Smooth muscle cell (in vitro differentiated cells): ENCODE results near the gene ALOX15. TPM values are rescaled to one million over a fixed set of nuclear protein-coding genes. Genes with fewer than 3 reads are reported as not detected.

Source experiments
- DNase-seq: peaks from one replicate; lab custom pipeline; 2025; ENCODE audit not compliant: unreplicated experiment; lab: John Stamatoyannopoulos, UW
- H2AFZ ChIP-seq: fragments of 200-600 bp; sonication (generic); 2 replicates; pipeline ENCODE4 v1.6.0; 2016; ENCODE audit warnings: antibody characterized with exemption, low read depth, mild to moderate bottlenecking
- H3F3A ChIP-seq: fragments of 200-600 bp; sonication (generic); 2 replicates; pipeline ENCODE4 v1.6.0; 2017; ENCODE audit warnings: antibody characterized with exemption, low read depth
- H3K27ac ChIP-seq: fragments of 200-600 bp; sonication (generic); 2 replicates; pipeline ENCODE4 v1.5.1; 2016; ENCODE audit warnings: low read depth, mild to moderate bottlenecking
- H3K27me3 ChIP-seq: fragments of 200-600 bp; sonication (generic); 2 replicates; pipeline ENCODE4 v1.6.1; 2016; ENCODE audit warnings: low read depth, mild to moderate bottlenecking
- H3K36me3 ChIP-seq: fragments of 200-600 bp; sonication (generic); 2 replicates; pipeline ENCODE4 v1.5.1; 2016; ENCODE audit warnings: low read depth
- H3K4me1 ChIP-seq: fragments of 200-600 bp; sonication (generic); 2 replicates; pipeline ENCODE4 v1.5.1; 2016; ENCODE audit warnings: low read depth
- H3K4me2 ChIP-seq: fragments of 200-600 bp; sonication (generic); 2 replicates; pipeline ENCODE4 v1.6.0; 2016; ENCODE audit warnings: mild to moderate bottlenecking
- H3K4me3 ChIP-seq: fragments of 200-600 bp; sonication (generic); 2 replicates; pipeline ENCODE4 v1.5.1; 2016; ENCODE audit warnings: mild to moderate bottlenecking
- H3K79me2 ChIP-seq: fragments of 200-600 bp; sonication (generic); 2 replicates; pipeline ENCODE4 v1.6.0; 2016; ENCODE audit warnings: low read depth, mild to moderate bottlenecking
- H3K9ac ChIP-seq: fragments of 200-600 bp; sonication (generic); 2 replicates; pipeline ENCODE4 v1.6.0; 2016; ENCODE audit warnings: low read depth
- H3K9me3 ChIP-seq: fragments of 200-600 bp; sonication (generic); replicated peaks from 2 replicates; pipeline ENCODE4 v1.5.1; 2016; ENCODE audit warnings: low read depth
- H4K20me1 ChIP-seq: fragments of 200-600 bp; sonication (generic); 2 replicates; pipeline ENCODE4 v1.6.0; 2016; ENCODE audit warnings: low read depth
- WGBS: methylation state at CpG from one replicate; pipeline ENCODE4 v1.1.7; 2016; ENCODE audit warnings: low lambda C conversion rate; 5-methylcytosine and 5-hydroxymethylcytosine counted together
- polyA plus RNA-seq: library from polyadenylated mRNA; unstranded; fragments of >200 nt; fragmentation: Nextera tagmentation; extraction: Ambion mirVana; gene quantifications from 2 replicates; pipeline ENCODE4 v1.2.1, GENCODE V29; 2016
- total RNA-seq: library from RNA; depleted of rRNA; stranded (reverse); fragments of >200 nt; gene quantifications from 2 replicates; pipeline ENCODE4 v1.2.3, GENCODE V29; 2014
- TF ChIP-seq, protein P1 (sequence below): fragments of 200-600 bp; sonication (generic); IDR thresholded peaks from 2 replicates; pipeline ENCODE4 v1.5.1; 2017; ENCODE audit warnings: borderline replicate concordance, mild to moderate bottlenecking, antibody characterized with exemption; ENCODE audit not compliant: insufficient read depth, poor library complexity, severe bottlenecking

Gene ALOX15
- total and polyA plus RNA-seq, 2 experiments from 2014 or later = 0.32 TPM; not detected in 1

DNA sequence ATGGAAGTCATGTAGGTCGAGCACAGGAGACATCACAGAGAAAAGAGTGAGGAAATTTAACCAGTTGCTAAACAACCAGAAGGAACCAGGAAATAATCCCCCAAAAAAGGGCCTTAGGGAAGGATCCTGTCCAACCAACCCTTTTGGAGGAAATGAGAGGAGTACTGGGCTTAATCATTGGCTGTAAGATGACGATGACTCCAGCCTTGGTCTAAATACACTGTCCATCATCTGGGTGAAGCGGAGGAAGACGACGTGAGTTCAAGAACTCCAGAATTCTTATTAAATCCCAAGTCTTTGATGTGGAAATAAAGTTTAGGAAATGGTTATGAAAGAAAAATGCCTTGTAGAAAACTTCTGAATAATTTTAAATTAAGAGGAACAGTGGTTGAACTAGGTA lies 11.5 kb upstream of the ALOX15 start:
- H3K27ac ChIP-seq = no peak overlapping the region
- 76% methylated on average over 5 of the region's 5 CpGs for WGBS
- TF ChIP-seq, protein P1, sequence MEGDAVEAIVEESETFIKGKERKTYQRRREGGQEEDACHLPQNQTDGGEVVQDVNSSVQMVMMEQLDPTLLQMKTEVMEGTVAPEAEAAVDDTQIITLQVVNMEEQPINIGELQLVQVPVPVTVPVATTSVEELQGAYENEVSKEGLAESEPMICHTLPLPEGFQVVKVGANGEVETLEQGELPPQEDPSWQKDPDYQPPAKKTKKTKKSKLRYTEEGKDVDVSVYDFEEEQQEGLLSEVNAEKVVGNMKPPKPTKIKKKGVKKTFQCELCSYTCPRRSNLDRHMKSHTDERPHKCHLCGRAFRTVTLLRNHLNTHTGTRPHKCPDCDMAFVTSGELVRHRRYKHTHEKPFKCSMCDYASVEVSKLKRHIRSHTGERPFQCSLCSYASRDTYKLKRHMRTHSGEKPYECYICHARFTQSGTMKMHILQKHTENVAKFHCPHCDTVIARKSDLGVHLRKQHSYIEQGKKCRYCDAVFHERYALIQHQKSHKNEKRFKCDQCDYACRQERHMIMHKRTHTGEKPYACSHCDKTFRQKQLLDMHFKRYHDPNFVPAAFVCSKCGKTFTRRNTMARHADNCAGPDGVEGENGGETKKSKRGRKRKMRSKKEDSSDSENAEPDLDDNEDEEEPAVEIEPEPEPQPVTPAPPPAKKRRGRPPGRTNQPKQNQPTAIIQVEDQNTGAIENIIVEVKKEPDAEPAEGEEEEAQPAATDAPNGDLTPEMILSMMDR = no peak
- no peak for DNase-seq
- H2AFZ ChIP-seq = no peak overlapping the region
- H4K20me1 ChIP-seq = no peaks in the 10 kb centered on the region
- H3K4me2 ChIP-seq = no peak overlapping the region
- no peaks in the 10 kb centered on the region for H3K79me2 ChIP-seq
- no peaks in the 10 kb centered on the region for H3K4me1 ChIP-seq
- H3K36me3 ChIP-seq = no peaks in the 10 kb centered on the region
- H3F3A ChIP-seq = peaks cover 2% of the 10 kb centered on the region
- no peaks in the 10 kb centered on the region for H3K9me3 ChIP-seq
- no peak overlapping the region for H3K9ac ChIP-seq
- no peaks in the 10 kb centered on the region for H3K27me3 ChIP-seq
- no peak overlapping the region for H3K4me3 ChIP-seq

DNA sequence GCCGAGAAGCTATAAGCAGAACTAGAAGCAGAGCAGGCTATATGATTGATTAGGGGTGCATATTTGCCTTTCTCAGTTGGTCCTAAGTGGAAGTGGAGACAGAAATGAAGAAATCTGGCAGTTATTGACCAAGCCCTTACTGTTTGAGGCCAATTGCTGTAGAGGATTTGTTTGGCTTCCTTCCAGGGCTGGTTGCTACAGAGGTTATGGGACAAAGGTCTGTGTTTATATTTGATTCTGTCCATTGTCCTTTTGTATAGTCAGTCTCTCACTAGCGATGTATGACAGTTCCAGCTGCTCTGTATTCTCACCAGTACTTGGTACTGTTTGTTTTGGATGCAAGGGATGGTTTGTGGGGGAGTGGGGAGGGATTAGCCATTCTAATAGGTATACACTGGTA lies 7.3 kb upstream of the ALOX15 start:
- Histone ChIP-seq H3K9ac (no peak overlapping the region), H3K4me2 (no peak overlapping the region), H3K27me3 (peaks cover 13% of the 10 kb centered on the region), H3F3A (no peaks in the 10 kb centered on the region), H2AFZ (no peak overlapping the region), H3K36me3 (no peaks in the 10 kb centered on the region), H3K4me1 (no peaks in the 10 kb centered on the region), H3K9me3 (no peaks in the 10 kb centered on the region), H3K79me2 (no peaks in the 10 kb centered on the region), H4K20me1 (no peaks in the 10 kb centered on the region), H3K27ac (no peak overlapping the region), H3K4me3 (no peak overlapping the region)
- TF ChIP-seq, protein P1 = no peak
- DNase-seq = no peak
- WGBS = 79% methylated on average over 2 of the region's 2 CpGs

DNA sequence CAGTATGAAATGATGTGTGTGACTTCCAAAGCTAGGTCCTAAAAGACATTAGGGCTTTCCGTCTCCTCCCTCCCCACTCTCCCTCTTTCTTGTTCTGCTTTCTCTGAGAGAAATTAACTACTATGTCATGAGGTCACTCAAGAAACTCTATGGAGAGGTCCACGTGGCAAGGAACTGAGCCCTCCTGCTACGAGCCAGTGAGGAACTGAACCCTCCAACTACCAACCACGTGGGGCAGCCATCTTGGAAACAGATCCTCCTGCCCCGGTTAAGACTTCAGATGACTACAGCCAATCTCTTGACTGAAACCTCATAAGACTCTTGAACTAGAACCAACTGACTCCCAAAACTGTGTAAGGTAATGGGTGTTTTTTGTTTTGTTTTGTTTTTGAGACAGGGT lies 4.2 kb upstream of the ALOX15 start:
- DNase-seq = no peak
- Histone ChIP-seq H3K4me1 (peaks cover 9% of the 10 kb centered on the region), H3K4me2 (no peak overlapping the region), H3K27me3 (peaks cover 44% of the 10 kb centered on the region), H3K9ac (no peak overlapping the region), H2AFZ (no peak overlapping the region), H3K79me2 (no peaks in the 10 kb centered on the region), H3F3A (no peaks in the 10 kb centered on the region), H3K27ac (no peak overlapping the region), H3K36me3 (no peaks in the 10 kb centered on the region), H3K4me3 (no peak overlapping the region), H3K9me3 (no peaks in the 10 kb centered on the region), H4K20me1 (no peaks in the 10 kb centered on the region)
- WGBS = 80% methylated on average over 5 of the region's 5 CpGs
- TF ChIP-seq, protein P1 = no peak

GRCh38 chr17:4643676-4644075 lies 2.2 kb upstream of the ALOX15 start:
- H3K4me3 ChIP-seq = no peak overlapping the region
- DNase-seq = no peak
- H3K4me1 ChIP-seq = peaks cover 9% of the 10 kb centered on the region
- 90% methylated on average over 4 of the region's 4 CpGs for WGBS
- TF ChIP-seq, protein P1 = no peak
- peaks cover 55% of the 10 kb centered on the region for H3K27me3 ChIP-seq
- H3F3A ChIP-seq = no peaks in the 10 kb centered on the region
- H3K27ac ChIP-seq = no peak overlapping the region
- no peak overlapping the region for H3K4me2 ChIP-seq
- no peak overlapping the region for H2AFZ ChIP-seq
- no peaks in the 10 kb centered on the region for H4K20me1 ChIP-seq
- H3K9ac ChIP-seq = no peak overlapping the region
- H3K9me3 ChIP-seq = no peaks in the 10 kb centered on the region
- no peaks in the 10 kb centered on the region for H3K79me2 ChIP-seq
- no peaks in the 10 kb centered on the region for H3K36me3 ChIP-seq
